GM18517 (cell line): ENCODE data around the gene LAMA2.

ENCODE experiments used
- ATAC-seq: cut with Tn5 transposase; IDR thresholded peaks from one replicate; pipeline ENCODE4 v1.9.1; 2021; ENCODE audit warnings: mild to moderate bottlenecking, moderate library complexity; ENCODE audit not compliant: unreplicated experiment

The LAMA2 gene

DNA sequence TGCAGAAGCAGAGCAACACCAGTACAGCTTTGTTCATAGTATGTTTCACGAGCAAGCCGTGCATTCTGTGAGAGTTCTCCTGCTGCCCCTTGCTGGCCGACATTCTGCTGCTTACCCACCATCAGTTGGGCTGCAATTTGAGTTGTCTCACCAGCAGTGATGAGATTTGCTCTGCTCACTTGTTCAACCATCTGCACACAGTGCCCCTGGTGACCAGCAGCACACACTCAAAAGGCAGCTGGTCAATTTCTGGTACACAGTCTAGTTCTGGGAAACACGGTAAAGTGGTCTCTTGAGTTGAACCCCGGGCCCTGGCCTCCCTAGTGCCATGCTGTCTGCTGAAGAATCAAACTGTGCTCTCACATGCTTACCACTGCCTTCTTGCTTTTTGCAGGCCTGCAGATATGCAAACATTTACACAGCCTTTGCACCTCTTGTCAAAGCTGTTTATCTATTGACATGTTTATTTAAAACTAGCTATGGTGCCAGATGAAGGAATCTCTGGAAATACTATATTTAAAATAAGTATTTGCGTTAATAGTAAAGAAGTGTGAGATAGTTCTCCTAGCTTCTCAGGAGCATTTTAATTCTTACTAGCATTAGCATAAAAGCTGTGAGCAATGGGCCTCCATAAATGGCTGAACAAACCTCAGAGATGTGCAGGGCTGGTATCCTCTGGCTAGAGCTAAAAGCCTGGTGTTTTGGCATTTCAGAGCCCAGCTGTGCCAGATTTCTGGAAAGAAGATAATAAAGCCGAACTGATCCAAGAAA is 592.7 kb downstream of the LAMA2 start:
- no peak for ATAC-seq

GRCh38 chr6:129476248-129476564 is 593.3 kb downstream of the LAMA2 start:
- ATAC-seq, result no peak

GRCh38 chr6:129476810-129477209 is 593.9 kb downstream of the LAMA2 start:
- no peak for ATAC-seq

- no peak for ATAC-seq
Measured at GRCh38 chr6:129478379-129478778, 595.4 kb downstream of the LAMA2 start.

GRCh38 chr6:129481706-129482105 is 598.8 kb downstream of the LAMA2 start:
- ATAC-seq, result no peak

- ATAC-seq, result no peak
Measured at GRCh38 chr6:129485746-129486145, 602.8 kb downstream of the LAMA2 start.

DNA sequence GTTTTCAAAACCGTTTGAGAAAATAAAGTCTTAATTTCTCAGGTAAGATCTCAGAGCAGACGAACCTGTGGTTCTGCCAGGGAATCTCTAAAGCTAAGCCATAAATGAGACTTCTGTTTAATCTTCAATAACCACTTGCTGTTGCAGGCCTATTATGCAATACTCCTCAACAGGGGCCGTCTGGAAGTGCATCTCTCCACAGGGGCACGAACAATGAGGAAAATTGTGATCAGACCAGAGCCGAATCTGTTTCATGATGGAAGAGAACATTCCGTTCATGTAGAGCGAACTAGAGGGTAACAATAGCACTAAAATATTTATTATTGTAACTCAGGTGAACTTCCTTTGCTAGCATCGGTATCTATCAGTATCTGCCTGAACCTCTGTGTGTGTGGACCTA is 603.4 kb downstream of the LAMA2 start:
- ATAC-seq, result no peak

- no peak for ATAC-seq
Measured at GRCh38 chr6:129488313-129488712, 605.4 kb downstream of the LAMA2 start.

- ATAC-seq, result no peak
Measured at GRCh38 chr6:129489215-129489765, 606.4 kb downstream of the LAMA2 start.

GRCh38 chr6:129490521-129491255 is 607.8 kb downstream of the LAMA2 start:
- ATAC-seq, result peak; percentile 91

GRCh38 chr6:129491436-129491835 is 608.5 kb downstream of the LAMA2 start:
- ATAC-seq, result peak; percentile 1

DNA sequence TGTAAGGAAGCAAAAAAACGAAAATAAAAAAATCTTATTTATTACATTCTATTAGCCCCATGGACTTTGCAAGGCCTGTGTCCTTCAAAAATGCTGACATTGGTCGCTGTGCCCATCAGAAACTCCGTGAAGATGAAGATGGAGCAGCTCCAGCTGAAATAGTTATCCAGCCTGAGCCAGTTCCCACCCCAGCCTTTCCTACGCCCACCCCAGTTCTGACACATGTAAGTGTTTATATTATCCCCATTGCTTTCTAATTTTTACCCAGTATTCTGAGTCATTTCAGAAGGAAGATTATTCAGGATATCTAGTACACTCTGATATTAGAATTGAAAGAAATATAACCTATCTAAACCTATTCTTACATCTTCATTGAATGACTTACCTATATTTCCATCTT is 609.3 kb downstream of the LAMA2 start:
- no peak for ATAC-seq

DNA sequence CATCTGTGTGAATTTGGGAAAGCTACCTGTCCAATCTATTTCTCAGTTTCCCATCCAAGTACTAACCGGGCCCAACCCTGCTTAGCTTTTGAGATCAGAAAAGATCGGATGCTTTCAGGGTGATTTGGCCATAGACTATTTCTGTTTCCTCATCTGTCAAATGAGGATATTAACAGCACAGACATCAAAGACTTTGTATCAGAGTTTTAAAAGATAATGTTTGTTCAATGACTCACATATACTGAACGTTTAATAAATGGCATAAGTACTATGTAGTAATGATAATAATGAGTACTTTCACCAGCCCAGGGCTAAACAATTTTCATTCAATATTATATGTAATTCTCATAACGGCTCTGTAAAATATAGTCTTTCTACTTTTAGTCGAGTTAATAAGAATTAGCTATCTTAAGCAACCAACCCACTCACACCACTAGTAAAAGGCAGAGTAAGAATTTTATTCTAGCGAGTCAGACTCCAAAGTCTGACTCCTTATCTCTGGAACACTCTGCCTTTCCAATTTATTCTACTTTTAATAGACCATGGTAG is 610.5 kb downstream of the LAMA2 start:
- no peak for ATAC-seq

- ATAC-seq, result no peak
Measured at GRCh38 chr6:129494099-129494498, 611.2 kb downstream of the LAMA2 start.

DNA sequence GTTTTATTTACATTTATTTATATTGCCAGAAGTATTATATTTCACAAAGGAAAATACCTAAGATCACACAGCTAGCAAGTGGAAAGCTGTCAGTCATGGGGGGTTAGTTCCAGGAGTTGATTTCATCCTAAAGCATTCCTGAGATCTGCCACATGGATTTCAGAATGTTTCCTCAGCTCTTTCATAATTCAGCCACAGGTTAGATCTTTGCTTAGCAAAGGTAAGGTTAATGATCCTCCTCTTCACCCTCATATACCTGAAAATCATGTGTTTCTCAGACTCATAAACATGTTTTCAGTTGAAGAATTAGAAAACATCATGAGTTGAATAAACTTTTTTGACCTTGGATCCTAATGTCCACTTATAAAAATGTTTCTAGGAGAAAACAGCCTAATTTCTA is 611.6 kb downstream of the LAMA2 start:
- no peak for ATAC-seq

DNA sequence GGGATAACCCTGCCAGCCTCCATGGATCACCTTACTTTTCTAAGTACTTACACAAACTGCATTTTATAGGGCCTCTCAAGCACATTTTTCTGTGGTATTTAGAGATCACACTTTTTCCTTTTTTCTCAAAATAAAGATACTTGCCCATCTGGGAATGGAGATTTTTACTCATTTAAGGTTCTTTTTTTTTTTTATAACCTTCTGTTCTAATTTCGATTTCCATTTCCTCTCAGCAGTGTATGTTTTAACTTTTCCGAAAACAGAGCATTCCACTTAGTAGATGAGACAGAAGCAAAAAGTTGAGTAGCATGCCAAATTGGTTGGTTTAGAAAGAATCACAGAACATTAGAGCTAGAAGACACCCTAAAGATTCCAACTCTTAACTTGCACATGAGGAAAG is 612.7 kb downstream of the LAMA2 start:
- no peak for ATAC-seq

DNA sequence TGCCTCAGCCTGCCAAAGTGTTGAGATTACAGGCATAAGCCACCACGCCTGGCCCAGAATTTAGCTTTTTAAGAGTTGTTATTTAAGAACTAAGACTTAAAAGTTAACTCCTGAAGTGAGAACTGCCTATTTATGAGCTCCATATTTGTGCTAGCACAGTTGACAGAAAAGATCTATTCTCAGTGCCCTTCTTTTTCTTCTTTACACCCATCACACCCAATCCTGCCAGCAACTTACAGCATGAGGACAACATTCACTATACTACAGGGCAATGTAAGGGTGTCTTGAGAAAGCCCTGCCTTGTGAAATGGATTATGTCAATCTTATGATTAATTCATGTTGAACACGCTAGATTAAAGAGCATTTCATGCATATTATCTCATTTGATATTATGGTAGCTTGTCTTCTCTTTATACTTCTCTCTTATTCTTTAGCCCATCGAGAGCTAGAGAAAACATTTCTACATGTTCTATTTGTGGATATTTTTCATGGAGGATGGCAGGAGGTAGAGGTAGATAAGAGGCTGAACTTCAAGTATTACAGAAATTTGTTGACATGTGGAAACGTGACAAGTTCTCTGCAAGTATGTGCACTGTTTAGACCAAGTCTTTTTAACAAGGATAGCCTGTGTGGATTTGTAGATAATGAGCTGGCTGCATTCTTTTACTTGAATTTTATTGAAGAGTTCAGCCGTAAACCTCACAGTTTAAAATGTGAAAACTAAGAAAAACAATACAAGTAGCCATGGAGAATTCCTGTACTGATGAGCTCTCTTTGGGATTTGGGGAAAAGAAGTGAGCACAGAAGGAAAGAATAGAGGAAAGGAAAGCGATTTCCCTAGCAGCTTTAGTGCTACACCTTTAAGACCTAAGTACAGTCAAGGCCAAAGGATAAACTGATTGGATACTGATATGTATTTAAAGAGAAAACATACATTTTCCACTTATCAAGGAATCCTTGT is 614.8 kb downstream of the LAMA2 start:
- ATAC-seq, result no peak

- ATAC-seq, result no peak
Measured at GRCh38 chr6:129498541-129498940, 615.6 kb downstream of the LAMA2 start.

DNA sequence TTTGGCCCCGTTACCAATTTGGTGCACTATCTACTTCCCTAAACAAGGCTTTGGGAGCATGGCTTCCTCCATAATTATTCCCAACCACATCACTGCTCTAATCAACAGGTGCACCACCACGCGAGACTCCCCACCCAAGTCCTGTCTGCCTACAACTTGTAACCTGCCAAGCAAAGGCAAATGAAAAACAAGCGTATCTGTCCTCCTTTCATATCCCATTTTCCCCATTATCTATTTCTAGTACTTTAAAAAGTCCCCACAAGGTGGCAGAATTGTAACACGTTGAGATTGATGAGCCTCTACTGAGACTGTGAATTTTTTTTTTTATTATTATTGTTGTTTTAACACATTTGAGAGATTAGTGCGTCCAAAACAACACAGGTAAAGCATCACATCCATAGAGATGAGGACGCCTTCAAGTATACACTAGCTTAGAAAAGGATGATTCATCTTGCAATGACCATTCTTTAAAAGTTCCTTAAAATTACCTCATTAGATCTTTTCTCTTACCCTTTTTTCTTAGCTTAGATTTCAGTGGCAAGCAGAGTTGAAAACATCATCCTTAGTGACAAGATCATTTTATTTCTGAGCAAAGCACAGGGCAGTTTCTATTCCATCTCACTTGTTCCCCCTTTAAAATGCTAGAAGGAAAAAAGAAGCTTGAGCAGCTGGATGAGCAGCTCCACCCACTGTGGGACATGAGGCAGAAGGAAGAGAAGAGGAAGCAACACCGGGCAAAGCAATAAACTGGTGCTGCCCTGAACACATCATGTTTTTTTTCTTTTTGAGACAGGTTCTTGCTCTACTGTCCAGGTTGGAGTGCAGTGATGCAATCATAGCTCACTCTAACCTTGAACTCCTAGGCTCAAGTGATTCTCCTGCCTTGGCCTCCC is 616.3 kb downstream of the LAMA2 start:
- peak; percentile 86 for ATAC-seq

DNA sequence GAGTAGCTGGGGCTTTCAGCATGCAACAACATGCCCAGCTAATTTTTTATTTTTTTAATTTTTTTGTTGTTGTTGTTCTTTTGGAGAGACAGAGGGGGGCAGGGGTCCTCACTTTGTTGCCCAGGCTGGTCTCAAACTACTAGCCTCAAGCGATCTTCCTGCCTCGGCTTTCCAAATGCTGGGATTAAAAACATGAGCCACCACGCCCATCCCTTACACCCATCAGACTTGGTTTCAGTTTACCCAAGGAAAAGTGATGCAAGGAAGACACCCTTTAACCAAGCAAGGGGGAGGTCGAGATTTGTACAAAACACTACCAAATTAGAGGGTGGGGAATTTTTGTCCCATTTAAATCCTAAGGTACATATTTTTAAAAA is 616.9 kb downstream of the LAMA2 start:
- no peak for ATAC-seq
